Measurements from ENCODE around the gene NXF1.
"Not testable (repeated sequence)": the region's sequence is repeated elsewhere in the genome, so short reads cannot be mapped to it uniquely, and the experiment has no call there.

The NXF1 gene

DNA sequence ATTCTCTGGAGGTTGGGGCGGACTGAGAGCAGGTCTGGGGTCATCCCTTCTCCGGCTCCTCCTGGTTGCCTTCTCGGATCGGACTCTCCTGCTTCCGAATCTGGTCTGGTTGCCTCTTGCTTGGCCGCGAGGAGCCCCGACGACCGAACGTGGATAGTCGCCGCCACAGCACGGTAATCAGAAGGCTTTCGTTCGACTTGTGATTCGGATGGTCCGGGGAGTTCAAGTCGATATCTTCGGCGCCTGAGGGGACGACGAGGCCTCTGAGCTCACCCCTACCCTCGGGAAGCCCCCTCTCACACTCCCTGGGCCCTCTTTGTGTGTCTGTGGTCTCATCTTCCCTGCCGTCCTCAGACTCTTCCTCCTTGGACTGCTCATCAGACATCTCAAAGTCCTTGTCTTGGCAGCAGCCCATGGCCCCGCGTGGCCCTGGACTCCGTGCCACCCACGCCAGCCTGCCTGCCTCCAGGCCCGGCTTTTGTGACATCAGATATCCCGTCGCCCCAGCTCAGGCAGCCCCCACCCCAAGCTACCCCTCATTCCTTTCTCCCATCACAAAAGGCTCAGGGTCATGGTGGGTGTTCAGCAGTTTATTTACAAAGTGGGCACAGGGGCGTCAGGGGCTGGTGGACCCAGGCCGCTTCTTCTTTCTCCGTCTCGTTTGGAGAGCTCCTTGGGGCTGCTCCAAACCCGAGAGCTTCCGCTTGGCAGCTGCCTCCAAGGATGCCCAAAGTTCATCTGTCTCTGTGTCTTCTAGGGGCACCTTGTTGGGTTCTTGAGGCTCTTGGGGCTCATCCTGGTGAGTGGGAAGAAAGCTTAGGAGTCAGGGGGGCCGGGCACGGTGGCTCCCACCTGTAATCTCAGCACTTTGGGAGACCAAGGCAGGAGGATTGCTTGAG, 27.3 kb upstream of the NXF1 start, which contains the start of gene TEX54:
Gene TEX54 (minus strand): TSS at position 506 of the 899 bp plus-strand sequence.
- no peak for DNase-seq

DNA sequence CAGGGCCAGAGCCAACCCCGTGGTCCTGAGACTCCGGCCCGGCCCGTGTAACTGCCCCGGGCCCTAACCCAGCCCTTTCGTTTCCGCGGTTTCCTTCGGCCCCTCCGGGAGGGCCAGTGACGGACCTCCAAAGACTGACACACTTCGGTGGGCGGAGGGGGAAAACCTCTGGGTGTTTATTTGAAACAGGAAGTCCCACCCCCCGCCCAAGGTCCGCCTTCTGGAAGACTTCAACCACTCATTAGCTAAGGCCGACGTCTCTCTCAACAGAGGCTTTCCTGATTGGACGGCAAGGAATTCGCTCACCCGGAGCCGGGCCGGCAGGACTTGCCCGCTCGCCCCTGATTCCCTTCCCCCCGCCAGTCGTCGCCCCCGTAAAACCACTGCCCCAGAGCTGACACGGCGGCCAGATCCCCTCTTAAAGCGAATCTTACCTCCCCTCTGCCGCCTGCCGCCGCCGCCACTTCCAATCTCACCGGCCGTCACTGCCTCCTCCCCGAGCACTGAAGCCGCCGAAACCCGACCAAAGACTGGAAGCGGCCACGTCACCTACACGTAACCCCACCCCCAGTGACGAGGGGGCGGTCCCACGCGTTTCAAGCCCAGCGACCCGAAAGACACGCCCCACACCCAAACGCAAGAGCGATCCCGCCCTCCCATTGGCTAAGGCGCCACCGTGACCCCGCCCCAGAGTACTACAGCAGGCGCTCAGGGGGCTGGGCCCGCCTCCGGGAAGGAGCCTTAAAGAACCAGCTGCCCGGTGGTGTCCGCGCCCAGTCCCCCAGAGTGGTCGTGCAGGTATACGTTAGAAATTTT, 26.5 kb upstream of the NXF1 start, which contains the start of gene STX5:
Gene STX5 (minus strand): TSS at position 532 of the 816 bp plus-strand sequence. CDS start 808 bp downstream, outside the sequence.
- DNase-seq = peak; percentile 100

DNA sequence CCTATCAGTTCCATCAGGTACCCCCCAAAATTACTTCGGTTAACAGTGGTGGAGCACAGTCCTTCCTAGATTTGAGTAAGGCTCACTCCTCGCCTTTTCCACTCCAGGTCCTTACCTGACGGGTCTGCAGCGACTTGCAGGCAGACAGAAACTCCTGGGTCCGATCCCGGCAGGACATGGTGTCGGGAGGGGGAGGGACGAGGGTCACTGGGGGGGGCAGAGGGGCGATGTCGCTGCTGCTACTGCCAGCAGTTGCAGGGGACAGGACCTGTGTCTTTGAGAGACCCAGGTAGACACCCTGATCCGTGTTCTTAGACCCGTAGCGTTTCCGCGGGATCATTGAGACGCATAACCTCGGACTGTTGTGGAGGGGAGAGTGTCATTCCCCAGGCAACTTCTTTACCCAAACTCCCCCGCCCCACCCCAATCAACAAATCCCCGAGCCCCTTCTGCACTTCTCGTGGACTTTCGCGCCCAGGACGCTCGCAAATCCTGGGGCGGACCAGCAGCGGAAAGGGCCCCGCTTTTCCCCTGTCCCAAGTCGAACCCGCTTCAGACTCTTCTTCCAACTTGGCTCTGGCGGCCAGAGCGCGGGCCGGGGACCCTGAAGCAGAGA, 25.8 kb upstream of the NXF1 start:
- no peak for DNase-seq

DNA sequence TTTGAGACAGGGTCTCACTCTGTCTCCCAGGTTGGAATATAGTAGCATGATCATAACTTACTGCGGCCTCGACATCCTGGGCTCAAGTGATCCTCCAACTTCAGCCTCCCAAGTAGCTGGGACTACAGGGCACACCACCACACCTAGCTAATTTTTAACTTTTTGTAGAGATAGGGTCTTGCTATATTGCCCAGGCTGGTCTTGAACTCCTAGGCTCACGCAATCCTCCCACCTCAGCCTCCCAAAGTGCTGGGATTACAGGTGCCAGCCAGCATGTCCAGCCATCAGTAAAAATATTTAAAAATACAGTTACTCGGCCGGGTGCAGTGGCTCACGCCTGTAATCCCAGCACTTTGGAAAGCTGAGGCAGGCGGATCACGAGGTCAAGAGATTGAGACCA, 22.9 kb upstream of the NXF1 start:
- DNase-seq = not testable (repeated sequence)

DNA sequence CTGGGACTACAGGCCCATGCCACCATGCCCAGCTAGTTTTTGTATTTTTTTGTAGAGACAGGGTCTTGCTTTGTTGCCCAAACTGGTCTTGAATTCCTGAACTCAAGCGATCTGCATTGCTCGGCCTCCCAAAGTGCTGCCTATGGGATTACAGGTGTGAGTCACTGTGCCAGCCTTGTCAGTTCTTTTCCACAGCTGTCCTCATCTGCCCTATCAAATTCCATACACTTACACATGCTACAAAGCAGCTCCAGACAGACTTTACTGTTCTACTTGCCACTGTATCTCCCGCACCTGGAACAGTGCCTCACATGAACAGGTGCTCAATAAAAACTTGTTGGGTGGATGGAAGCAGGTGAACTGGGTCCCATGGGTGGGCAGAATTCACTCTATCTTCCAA, 18.4 kb upstream of the NXF1 start:
- no peak for DNase-seq

DNA sequence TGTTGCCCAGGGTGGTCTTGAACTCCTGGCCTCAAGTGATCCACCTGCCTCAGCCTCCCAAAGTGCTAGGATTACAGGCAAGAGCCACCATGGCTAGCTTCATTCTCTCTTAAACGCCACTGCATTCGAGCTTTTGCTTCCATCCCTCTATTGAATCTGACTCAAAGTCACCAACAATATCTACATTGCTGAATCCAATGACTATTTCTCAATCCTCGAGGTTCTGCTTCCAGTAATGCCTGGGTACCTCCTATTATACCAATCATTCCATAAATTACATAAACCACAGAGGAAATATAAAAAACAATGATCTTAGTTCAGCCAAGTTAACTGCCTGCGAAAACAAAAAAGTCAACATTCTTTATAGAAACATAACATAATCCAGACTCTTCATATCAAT, 11.9 kb upstream of the NXF1 start:
- DNase-seq = no peak

DNA sequence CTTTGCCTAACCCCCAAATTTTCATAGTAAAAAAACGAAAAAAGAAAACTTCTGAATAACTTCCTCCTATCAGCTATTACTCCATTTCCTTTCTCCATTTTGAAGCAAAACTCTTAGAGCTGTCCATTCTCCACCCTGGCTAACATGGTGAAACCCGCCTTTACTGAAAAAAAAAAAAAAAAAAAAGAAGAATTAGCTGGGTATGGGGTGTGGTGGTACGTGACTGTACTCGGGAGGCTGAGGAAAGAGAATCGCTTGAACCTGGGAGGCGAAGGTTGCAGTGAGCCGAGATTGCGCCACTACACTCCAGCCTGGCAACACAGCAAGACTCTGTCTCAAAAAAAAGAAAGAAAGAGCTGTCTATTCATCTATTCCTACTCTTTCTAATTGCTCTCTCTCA, 11.3 kb upstream of the NXF1 start:
- no peak for DNase-seq

DNA sequence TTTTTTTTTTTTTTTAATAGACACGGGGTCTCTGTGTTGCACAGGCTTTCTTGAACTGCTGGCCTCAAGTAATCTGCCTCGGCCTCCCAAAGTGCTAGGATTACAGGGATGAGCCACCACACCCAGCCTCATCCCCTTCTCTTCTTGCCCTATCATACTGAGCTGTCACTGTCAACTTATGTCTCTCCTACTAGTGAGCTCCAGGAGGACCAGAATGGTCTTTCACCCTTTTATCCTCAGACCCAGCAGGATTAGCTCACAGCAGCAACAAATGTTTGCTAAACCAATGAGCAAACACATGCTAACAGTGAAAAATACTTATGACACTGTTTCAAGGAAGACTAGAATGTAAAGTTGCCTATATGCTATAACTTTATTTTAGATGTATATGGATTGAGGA, 6.4 kb upstream of the NXF1 start:
- DNase-seq = no peak

DNA sequence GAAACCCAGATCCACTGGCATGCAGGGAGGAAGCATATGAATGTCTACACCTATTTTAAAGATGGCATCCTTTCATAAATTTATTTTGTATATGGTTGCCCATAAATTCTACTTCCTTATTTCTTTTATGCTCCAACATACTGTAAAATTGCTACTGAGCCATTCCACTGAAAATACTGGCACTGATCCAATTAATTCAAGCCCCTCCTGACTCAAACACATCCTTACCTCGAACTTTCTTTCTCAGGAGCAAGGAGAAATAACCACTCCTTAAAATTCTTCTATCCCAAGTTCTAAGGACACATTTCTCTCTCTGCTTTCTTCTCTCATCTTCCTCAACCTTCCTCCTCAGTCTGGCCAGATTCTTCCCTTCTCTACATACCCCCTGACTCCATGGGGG, 5.5 kb upstream of the NXF1 start:
- no peak for DNase-seq

DNA sequence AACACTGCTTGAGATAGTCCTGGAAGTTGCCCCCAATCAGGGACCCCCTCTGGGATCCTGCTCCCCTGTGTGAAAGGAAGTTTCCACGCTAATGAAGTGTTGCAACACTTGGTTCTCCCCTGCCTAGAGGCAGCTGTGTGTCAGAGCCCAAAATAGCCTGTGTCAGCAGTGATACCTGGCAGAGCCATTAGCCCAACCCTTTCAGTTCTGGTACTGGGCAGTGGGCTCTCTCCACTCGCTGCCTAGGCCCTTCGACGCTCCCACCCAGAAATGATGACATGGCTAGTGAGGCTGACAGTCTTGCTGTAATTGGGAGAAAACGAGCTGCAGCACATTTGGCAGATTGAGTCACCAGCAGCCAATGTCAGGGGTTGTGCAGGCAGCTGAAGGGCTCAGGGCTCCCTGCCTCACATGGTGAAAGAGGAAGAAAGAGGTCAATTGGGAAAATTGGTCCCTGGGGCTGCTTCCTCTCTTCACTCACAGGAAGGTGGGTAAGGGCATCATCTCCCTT, 1.4 kb upstream of the NXF1 start:
- no peak for DNase-seq

DNA sequence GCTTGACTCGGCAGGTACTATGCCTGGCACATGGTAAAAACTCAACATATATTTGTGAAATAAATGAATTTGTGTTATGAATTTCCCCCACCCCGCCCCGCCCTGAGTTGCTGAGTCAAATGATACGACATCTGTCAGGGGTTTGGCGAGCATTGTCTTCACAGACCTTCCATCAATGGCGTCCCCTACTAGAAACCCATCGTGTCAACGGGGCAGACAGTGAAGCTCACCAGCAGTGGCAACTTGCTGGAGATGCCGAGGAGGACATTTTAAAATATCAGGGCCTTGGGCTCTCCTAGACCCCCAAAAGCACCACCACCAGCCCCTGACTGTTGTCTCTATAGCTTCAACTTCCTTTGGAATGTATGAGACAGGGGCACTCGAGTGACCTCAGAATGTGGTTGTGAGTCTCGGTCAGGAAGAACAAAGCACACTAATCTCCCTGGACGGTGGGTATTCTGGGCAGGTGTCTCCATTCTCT, 761 bp upstream of the NXF1 start:
- peak; percentile 47 for DNase-seq

DNA sequence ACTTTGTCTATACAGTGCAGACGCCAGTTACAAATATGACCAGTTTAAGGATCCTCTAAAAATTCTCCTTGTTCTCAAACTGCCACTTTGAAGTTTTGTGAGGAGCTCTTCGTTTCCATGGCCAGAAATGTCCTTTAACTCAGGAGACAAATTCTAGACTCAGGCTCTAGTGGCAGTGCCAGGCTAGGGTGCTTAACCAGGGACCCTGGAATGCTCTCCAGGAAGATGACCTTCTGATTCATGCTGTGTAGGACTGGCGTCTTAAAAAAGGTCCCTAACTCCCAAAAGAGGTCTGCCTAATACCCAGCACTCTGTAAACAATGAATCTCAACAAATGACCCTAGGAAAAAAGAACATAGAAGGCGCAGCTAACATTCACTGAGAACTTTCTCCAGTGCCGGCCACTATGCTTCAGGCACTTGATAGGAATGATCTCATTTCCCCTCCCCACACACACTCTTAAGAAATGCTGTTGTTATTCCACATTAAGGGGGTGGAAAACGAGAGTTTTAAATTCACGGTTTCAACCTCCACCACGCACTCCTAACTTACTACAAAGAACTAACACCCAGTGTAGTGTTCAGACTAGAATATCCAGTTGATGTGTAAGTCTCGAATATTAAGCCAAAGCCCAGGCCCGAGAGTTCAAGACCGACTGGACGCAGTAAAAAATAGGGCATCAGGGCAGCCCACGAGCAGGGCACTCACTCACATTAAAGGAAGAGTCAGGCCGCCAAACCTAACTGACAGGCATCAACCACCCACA, 747 bp downstream of the NXF1 start:
- peak; percentile 23 for DNase-seq

DNA sequence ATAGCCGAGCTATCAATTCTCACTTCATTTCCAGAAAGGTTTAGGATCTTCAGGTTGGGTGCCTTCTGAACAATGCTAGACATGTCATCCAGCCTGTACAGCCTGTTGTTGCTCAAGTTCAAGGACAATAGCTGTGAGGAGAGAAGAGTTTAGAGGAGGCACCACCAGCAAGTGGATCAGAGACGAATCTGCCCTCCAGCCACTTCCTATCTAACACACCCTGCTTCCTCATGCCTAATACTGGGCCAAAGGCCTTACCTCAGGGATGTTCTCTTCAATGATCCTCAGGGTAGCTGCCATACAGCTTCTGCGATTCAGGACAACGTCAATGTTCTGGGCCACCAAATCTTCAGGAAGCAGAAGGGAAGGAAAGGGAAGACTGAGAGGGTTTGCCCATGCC, 4.2 kb downstream of the NXF1 start:
- DNase-seq = no peak

DNA sequence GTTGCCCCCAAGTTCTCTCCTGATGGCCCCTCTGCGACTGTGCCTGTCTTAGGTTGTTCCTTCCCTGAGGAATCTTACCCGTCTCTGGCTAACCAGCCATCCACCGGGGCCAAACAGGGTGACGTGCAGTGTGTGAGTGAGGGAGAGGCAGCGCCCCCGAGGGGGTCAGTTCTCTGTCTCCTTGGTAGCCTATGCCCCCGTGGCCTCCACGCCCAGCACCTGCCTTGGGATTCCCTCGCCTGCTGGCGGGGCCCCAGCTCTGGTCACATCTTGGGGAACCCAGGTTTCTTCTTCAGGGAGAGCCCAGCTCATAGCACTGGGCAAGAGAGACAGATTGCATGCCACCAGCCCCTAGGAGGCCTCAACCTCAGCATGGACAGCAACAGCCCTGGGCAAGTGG, 5.8 kb downstream of the NXF1 start:
- DNase-seq = no peak

DNA sequence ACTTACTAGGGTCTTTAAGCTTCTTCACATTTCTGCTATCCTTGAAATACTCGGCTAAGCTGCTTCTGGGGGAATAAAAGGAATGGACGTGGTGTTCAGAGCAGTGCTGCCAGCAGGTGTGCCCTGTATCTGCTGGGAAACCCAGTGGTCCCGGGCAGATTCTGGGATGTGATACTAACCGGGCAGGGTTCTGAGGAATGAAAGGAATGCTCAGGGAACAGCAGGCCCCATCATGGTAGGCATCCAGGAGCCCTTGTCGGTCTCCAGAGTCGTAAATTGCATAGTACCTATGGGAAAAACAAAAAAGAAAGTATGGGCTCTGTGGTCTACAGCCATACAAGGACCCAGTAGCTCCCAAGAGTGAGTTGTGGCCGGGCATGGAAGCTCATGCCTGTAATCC, 9.0 kb downstream of the NXF1 start:
- DNase-seq = no peak

DNA sequence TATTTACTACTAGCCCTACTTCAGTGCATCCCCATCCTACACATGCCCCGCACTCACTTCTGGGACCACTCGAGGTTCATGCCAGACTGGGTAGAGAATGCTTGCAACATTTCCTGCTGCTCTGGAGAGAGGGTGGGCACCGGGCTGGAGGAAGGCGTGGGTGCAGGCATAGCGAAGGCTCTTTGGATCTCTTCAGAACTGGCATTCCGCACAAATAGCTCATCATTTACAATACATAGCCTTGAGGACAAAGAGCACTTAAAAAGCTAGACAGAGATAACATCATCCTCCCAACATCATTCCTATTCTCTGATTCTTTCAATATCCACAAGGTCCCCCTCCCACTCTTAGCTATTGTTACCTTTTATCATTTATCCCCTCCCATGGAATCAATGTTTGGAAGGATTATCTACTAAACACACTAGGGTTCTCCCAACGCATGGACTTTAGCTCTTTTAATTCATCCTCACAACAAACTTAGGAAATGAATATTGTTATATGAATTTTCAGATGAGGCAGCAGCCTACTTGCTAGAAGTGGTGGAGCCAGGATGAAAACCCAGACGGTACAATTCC, 11.0 kb downstream of the NXF1 start:
- no peak for DNase-seq

DNA sequence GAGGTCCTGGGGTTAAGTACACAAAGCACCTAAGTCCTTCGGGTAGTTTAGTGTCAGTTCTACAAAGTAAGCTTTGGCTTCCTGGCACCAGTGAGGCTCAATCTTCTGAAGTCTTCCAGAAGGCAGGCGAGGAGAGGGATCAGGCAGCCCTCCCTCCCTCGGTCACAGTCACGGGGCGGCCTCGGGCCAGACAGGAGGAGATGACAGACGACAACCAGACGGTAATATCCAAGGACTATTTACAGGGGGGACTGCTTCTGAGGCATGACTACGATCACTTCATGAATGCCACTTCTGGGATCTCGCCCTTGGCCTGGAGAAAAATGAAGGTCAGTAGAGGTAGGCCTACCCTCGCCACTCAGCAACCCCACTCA, 13.1 kb downstream of the NXF1 start:
- DNase-seq = no peak

DNA sequence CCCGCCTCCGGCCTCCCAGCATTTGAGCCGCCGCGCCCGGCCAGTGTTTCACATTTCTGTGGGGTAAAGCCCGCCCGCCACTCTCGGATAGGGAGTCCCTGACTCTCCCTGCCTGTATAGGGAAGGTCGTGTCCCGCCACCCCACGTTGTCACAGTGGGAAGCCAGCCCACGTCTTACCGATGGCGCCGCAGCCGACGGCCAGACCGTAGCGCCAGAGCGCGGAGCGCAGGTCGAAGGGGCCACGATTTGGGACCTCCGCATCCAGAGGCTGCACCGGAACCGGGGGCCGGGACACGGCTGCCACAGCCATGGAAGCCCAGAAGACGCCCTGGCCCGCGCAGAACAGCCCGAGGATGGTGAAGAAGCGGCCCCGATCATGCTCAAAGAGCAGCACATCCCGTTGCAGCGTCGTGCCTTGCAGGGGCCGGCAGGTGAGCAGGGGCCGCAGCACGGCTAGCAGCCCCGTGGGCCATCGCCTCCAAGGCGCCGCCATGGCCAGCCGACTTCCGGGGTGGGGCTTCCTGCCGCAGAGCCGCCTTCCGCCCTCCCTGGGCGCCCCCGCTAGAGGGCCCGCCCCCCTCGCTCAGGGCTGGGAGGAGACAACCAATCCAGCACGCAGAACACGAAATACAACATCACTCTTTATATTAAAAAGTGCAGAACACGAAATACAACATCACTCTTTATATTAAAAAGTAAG, 13.6 kb downstream of the NXF1 start, which contains the start of gene TMEM223:
Gene TMEM223 (minus strand): TSS at position 506 of the 701 bp plus-strand sequence. CDS start 12 bp downstream, at position 494.
- peak; percentile 93 for DNase-seq

DNA sequence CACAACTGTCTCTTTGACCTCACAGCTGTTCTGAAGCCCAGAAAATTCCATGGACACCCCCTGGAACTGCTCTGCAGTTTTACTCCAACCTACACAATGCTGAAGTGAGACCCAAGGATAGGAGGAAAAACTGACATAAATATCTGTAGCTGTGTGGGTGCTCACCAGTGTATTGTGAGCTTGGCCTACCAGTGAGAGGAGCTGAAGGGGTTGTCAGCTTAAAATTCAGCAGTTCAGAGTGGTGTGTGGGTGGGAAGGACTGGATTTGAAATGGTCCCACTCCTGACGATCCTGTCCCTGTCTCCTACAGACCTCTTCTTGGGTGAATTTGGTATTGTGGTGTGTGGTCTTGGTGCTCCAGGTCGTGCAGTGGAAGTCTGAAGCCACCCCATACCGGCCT, 15.7 kb downstream of the NXF1 start:
- no peak for DNase-seq

DNA sequence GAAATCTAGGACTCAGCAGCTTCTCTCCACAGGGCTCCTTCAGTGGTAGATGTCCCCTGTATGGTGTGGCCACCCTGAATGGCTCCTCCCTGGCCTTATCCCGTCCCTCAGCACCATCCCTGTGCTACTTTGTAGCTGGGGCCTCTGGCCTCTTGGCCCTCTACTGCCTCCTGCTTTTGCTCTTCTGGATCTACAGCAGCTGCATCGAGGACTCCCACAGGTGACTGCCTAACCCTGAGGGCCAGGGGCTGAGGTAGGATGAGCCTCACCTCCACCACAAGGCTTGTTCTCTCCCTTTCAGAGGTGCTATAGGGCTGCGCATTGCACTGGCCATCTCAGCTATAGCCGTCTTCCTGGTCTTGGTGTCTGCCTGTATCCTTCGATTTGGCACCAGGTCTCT, 16.2 kb downstream of the NXF1 start:
- DNase-seq = peak; percentile 8
